Ascending aorta (tissue), 2 donors: ENCODE measurements around the gene NKAIN4. TPM values are rescaled to one million over a fixed set of nuclear protein-coding genes. Genes with fewer than 3 reads are reported as not detected.

Experiments
- DNase-seq, 2 donors: peaks; one replicate each; pipeline ENCODE4 v3.0.0-alpha.2; 2019; ENCODE audit warnings: low spot score in 2 of 2
- H3K27ac ChIP-seq, 2 donors: fragments of 200-600 bp; sonication (generic); one replicate each; pipeline ENCODE4 v1.5.1; 2016 to 2017; ENCODE audit warnings: mild to moderate bottlenecking in 1 of 2
- H3K27me3 ChIP-seq: fragments of 200-600 bp; sonication (generic); one replicate; pipeline ENCODE4 v1.5.1; 2017
- H3K36me3 ChIP-seq, 2 donors: fragments of 200-600 bp; sonication (generic); one replicate each; pipeline ENCODE4 v1.5.1; 2016
- H3K4me1 ChIP-seq, 2 donors: fragments of 200-600 bp; sonication (generic); one replicate each; pipeline ENCODE4 v1.5.1; 2016 to 2017; ENCODE audit warnings: mild to moderate bottlenecking in 1 of 2
- H3K4me3 ChIP-seq, 2 donors: fragments of 200-600 bp; sonication (generic); one replicate each; pipeline ENCODE4 v1.5.1; 2016 to 2017; ENCODE audit warnings: mild to moderate bottlenecking in 1 of 2
- H3K9me3 ChIP-seq, 2 donors: fragments of 200-600 bp; sonication (generic); one replicate each; pipeline ENCODE4 v1.5.1; 2016
- intact Hi-C: fragments of 100-400 bp; cut with DNase I; formaldehyde crosslinking; loops from one replicate; pipeline ENCODE4 v1.15.1; 2023
- total RNA-seq: library from RNA; depleted of rRNA; stranded (reverse); fragments of >200 nt; gene quantifications from one replicate; pipeline ENCODE4 v1.1.0, GENCODE V29; 2016
- TF ChIP-seq, protein P1 (sequence below), 3 experiments: fragments of 200-600 bp in 2 of 3; fragments of 450-650 bp in 1 of 3; sonication (generic) in 2 of 3; IDR thresholded peaks; one replicate each; pipeline ENCODE4 v1.5.1; 2016 to 2019; ENCODE audit warnings: antibody characterized with exemption in 3 of 3, mild to moderate bottlenecking in 1 of 3, moderate library complexity in 1 of 3

The NKAIN4 gene
- total RNA-seq, 1 donor from 2014 or later: not detected

DNA sequence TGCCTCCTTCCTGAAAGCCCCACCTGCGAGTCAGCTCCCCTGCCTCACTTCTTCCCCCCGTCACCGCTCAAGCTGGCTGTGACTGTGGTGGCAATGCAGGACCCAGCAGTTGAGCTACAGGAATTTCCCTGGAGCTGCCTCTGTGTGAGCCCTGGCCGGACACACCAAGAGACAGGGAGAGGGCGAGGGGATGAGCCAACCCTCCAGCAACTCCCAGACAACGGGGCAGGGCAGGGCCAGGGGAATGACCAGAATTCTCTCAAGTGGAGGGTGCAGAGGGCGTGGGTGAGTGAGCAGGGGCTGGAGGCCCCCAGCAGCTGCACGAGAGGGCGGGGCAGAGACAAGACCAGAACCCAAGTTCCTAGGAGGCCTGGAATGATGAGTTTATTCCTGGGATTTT, 13.4 kb upstream of the NKAIN4 start:
- Histone ChIP-seq H3K27me3 (no peaks in the 10 kb centered on the region), H3K4me1 (peaks cover 2 to 3% of the 10 kb centered on the region in 2 donors), H3K4me3 (no peak overlapping the region), H3K36me3 (no peaks in the 10 kb centered on the region), H3K9me3 (no peaks in the 10 kb centered on the region), H3K27ac (no peak overlapping the region)
- no peak for DNase-seq
- intact Hi-C loops: no loop called here
- TF ChIP-seq, protein P1, sequence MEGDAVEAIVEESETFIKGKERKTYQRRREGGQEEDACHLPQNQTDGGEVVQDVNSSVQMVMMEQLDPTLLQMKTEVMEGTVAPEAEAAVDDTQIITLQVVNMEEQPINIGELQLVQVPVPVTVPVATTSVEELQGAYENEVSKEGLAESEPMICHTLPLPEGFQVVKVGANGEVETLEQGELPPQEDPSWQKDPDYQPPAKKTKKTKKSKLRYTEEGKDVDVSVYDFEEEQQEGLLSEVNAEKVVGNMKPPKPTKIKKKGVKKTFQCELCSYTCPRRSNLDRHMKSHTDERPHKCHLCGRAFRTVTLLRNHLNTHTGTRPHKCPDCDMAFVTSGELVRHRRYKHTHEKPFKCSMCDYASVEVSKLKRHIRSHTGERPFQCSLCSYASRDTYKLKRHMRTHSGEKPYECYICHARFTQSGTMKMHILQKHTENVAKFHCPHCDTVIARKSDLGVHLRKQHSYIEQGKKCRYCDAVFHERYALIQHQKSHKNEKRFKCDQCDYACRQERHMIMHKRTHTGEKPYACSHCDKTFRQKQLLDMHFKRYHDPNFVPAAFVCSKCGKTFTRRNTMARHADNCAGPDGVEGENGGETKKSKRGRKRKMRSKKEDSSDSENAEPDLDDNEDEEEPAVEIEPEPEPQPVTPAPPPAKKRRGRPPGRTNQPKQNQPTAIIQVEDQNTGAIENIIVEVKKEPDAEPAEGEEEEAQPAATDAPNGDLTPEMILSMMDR (IDR thresholded peaks at IDR 0.05): no peak

DNA sequence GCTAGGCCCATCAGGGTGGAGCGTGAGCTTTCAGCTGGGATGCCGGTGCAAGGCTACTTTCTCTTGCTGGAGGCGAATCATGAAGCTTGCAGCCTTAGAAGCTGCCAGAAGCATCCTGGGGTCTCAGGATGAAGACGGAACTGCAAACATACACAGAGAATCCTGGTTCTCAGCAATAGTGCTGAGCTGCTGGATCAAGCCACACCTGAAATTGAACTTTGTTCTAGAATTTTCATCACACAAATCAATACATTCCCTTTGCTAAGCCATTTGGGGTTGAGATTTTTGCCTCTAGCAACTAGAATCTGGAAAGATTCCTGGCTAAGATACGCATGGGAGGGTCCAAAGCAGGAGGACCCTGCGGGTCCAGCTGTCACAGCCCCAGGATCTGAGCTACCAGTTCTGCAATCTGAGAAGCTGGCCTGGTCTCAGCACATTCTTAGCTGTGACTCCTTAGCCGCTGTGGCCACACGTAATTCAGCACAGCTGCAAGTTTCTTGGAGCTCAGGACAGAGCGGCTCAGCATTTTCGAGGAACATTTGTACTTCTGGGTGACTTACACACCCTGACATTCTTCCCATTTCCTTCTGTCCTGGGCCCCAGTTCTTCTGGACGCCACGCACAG, 11.7 kb upstream of the NKAIN4 start:
- TF ChIP-seq, protein P1 (IDR thresholded peaks at IDR 0.05): no peak
- Histone ChIP-seq H3K4me3 (no peak overlapping the region), H3K4me1 (no peaks in the 10 kb centered on the region), H3K27me3 (no peaks in the 10 kb centered on the region), H3K36me3 (no peaks in the 10 kb centered on the region), H3K27ac (no peak overlapping the region), H3K9me3 (no peaks in the 10 kb centered on the region)
- intact Hi-C loops: no loop called here
- no peak for DNase-seq

DNA sequence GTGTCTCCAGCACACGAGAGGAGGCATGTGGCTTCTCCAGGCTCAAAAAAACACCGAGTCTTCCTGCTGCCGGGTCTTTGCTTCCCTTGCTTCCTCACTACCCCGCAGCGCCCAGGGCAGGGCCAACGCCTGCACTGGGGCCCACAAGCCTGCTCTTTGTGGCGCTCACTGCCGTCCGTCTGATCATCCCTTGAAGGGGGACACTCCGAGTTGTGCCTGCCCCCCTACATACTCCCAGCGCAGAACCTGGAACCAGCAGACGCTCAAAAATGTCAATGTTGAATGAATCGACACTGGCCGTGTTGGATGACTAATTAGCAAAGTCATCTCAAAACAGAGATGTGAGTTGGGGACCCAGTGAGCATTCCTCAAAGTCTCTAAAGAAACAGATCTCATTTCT, 10.3 kb upstream of the NKAIN4 start:
- TF ChIP-seq, protein P1 (IDR thresholded peaks at IDR 0.05): no peak

DNA sequence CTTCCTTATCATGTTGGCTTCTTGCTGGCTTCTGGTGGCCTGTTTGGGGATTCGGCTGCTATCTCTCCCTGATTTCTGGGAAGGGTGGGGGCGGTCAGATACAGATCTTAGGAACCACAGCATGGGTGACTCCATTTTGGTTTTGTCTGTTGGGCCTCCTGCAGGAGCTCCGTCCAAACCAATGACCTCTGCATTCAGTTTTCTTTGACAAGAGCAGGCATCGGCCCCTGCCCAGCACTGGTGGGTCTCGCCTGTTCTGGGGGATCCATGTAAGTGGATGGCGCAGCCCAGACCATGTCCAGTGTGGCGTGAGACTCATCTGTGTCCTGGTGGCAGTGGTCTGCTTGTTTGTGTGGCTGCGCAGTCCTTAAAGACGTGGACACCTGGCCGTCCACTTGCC, 9.7 kb upstream of the NKAIN4 start:
- Histone ChIP-seq H3K9me3 (no peaks in the 10 kb centered on the region), H3K36me3 (no peaks in the 10 kb centered on the region), H3K4me1 (no peaks in the 10 kb centered on the region), H3K27ac (no peak overlapping the region), H3K4me3 (no peak overlapping the region), H3K27me3 (no peaks in the 10 kb centered on the region)
- TF ChIP-seq, protein P1 (IDR thresholded peaks at IDR 0.05): no peak
- intact Hi-C loops: no loop called here
- no peak for DNase-seq

More for the DNA sequence above, 10.3 kb upstream of the NKAIN4 start:
- DNase-seq: no peak
- H3K27ac ChIP-seq: no peak overlapping the region
- H3K27me3 ChIP-seq: no peaks in the 10 kb centered on the region
- no peaks in the 10 kb centered on the region for H3K9me3 ChIP-seq
- intact Hi-C loops: no loop called here
- no peak overlapping the region for H3K4me3 ChIP-seq
- H3K4me1 ChIP-seq: no peaks in the 10 kb centered on the region
- no peaks in the 10 kb centered on the region for H3K36me3 ChIP-seq

DNA sequence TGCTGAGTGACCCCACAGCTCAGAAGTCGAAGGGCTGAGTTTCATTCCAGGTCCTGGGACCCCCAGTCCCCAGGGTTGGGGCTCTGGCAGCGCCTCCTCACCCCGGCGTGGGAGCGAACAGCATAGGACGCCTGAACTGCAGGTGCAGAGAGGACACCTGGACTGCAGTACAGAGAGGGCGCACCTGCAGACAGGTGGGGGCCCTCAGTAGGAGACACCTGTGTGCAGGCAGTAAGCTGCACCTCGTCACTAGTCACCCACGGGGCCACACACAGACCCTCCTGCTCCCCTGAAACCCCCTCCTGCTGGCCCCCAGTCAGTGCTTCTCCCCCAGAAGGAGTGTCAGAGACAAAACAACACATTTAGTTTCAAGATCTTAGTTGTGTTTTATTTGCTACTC, 8.6 kb upstream of the NKAIN4 start:
- Histone ChIP-seq H3K36me3 (no peaks in the 10 kb centered on the region), H3K4me1 (no peaks in the 10 kb centered on the region), H3K27me3 (no peaks in the 10 kb centered on the region), H3K9me3 (no peaks in the 10 kb centered on the region), H3K4me3 (no peak overlapping the region), H3K27ac (no peak overlapping the region)
- TF ChIP-seq, protein P1 (IDR thresholded peaks at IDR 0.05): no peak
- intact Hi-C loops: no loop called here
- no peak for DNase-seq
